HG03097 (cell line): ENCODE measurements around the gene PRKRIP1.
"Not testable (repeated sequence)": the region's sequence is repeated elsewhere in the genome, so short reads cannot be mapped to it uniquely, and the experiment has no call there.

Source experiments
- ATAC-seq: cut with Tn5 transposase; IDR thresholded peaks from one replicate; pipeline ENCODE4 v1.9.1; 2021; ENCODE audit not compliant: unreplicated experiment, low FRiP score

The PRKRIP1 gene

DNA sequence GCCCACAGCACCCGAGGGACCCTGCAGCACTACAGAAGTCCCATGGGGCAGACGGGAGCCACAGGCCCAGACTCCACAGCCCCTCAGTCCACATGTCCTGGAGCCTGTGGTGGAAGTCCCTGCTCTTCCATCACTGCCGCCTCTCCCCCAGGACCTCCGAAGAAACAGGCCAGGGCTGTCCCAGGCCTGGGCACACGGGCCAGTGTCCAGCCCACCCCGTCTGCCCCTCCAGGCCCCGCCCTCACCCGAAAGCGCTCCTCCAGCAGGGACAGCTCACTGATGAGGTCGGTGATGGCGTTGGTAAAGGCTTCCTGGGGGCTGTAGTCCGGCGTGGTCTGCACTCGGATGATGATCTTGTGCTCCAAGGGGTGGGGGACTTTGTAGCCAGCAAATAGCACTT, 78.0 kb downstream of the PRKRIP1 start:
- ATAC-seq: not testable (repeated sequence)

DNA sequence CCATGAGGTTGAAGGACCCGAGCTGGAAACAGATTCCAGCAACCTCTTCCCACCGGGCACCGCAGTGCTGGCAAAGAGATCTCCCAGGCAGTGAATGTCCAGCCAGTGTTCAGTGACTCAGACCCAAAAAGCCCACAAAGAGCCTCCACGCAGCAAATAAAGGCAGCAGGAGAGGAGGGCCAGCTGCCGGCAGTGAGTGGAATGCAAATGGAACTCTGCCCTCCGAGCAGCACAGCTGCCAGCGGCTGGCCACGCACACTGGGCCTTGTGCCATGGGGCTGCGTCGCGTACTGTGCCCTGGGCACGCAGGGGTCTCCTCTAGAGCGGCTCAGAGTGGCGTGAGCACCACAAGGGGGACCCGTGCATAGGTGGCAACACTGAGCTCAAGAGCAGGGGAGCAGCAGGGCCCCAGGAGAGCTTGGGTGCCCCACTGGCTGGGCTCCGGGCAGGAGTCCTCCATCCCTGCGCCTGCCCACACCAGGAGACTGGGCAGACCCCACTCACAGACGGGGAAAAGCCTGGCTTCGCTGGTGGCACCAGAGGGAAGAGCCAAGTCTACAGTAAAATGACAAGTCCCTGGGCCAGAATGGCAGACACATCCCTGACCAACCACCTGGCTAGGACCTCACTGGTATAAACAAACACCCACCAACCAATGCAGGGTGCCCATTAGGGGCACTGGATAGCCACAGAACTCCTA, 78.7 kb downstream of the PRKRIP1 start:
- not testable (repeated sequence) for ATAC-seq
